Calu3 (cell line): ENCODE measurements around the gene NT5C1A. TPM values are rescaled to one million over a fixed set of nuclear protein-coding genes. Genes with fewer than 3 reads are reported as not detected.
A peak's percentile ranks its signal among the peaks of the same experiment; 100 is the strongest.

Experiments used
- BruUV-seq: library from RNA; stranded (reverse); fragments of 400-500 nt; replicated peaks from 2 replicates; lab custom pipeline; 2021; lab: Mats Ljungman, UMichigan
- CTCF ChIA-PET: fragments of 300-600 bp; sonication (Branson Sonifier 250); formaldehyde crosslinking; loops from one replicate; lab custom pipeline; 2022; ENCODE audit warnings: antibody characterized with exemption; lab: Charles Lee
- DNase-seq: peaks from one replicate; pipeline ENCODE4 v3.0.0; 2022
- H3K27ac Mint-ChIP-seq: one replicate; pipeline ENCODE4 v1.8.0; 2022; ENCODE audit warnings: mixed read lengths; ENCODE audit not compliant: unreplicated experiment
- H3K27me3 Mint-ChIP-seq: one replicate; pipeline ENCODE4 v1.8.0; 2022; ENCODE audit warnings: mixed read lengths; ENCODE audit not compliant: unreplicated experiment
- H3K36me3 Mint-ChIP-seq: one replicate; pipeline ENCODE4 v1.8.0; 2022; ENCODE audit warnings: mild to moderate bottlenecking, moderate library complexity, mixed read lengths; ENCODE audit not compliant: insufficient read depth, unreplicated experiment
- H3K4me1 Mint-ChIP-seq: one replicate; pipeline ENCODE4 v1.8.0; 2022; ENCODE audit warnings: mild to moderate bottlenecking, low read depth, mixed read lengths; ENCODE audit not compliant: unreplicated experiment
- H3K4me3 Mint-ChIP-seq: one replicate; pipeline ENCODE4 v1.8.0; 2022; ENCODE audit warnings: mild to moderate bottlenecking, low read depth, moderate library complexity, mixed read lengths; ENCODE audit not compliant: unreplicated experiment
- H3K9me3 Mint-ChIP-seq: one replicate; pipeline ENCODE4 v1.8.0; 2022; ENCODE audit warnings: low read depth, mixed read lengths; ENCODE audit not compliant: unreplicated experiment
- CTCF ChIP-seq: fragments of 200-600 bp; IDR thresholded peaks from one replicate; pipeline ENCODE4 v1.8.0; 2022; ENCODE audit warnings: antibody characterized with exemption; ENCODE audit not compliant: unreplicated experiment
- intact Hi-C: fragments of 100-400 bp; cut with micrococcal nuclease; formaldehyde crosslinking; loops from one replicate; pipeline ENCODE4 v1.10.0; 2022; ENCODE audit not compliant: unreplicated experiment
- total RNA-seq: library from RNA; stranded (reverse); gene quantifications from 2 replicates; pipeline ENCODE4 v1.2.3, GENCODE V29; 2022

The NT5C1A gene
- total RNA-seq, 1 experiment from 2014 or later: not detected

DNA sequence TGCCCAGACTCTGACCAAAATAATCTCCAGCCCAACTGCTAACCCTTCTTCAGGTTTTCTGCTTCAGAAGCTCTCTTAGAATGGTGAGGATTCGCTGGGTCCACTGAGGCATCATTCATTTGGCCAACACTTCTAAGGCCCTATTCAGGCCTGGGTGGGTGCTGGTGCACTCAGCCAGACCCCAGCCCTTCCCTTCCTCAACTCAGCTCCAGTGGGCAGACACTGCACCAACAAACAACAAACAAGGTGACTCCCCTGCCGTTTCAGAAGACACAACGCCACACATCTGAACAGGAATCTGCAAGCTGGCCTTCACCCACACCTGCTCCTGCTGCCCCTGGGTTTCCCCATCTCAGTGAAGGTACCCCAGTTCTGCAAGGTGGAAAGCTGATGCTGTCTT is 38.5 kb downstream of the NT5C1A start:
- TF ChIP-seq CTCF: no peak
- H3K36me3 Mint-ChIP-seq: no peaks in the 10 kb centered on the region
- DNase-seq: no peak
- H3K4me3 Mint-ChIP-seq: peak overlapping the region; percentile 1
- H3K9me3 Mint-ChIP-seq: no peaks in the 10 kb centered on the region
- H3K27ac Mint-ChIP-seq: no peak overlapping the region
- no TSS peak for BruUV-seq
- intact Hi-C loops: no loop called here
- peaks cover 88% of the 10 kb centered on the region for H3K27me3 Mint-ChIP-seq
- CTCF ChIA-PET: no interaction called here
- peaks cover 7% of the 10 kb centered on the region for H3K4me1 Mint-ChIP-seq

DNA sequence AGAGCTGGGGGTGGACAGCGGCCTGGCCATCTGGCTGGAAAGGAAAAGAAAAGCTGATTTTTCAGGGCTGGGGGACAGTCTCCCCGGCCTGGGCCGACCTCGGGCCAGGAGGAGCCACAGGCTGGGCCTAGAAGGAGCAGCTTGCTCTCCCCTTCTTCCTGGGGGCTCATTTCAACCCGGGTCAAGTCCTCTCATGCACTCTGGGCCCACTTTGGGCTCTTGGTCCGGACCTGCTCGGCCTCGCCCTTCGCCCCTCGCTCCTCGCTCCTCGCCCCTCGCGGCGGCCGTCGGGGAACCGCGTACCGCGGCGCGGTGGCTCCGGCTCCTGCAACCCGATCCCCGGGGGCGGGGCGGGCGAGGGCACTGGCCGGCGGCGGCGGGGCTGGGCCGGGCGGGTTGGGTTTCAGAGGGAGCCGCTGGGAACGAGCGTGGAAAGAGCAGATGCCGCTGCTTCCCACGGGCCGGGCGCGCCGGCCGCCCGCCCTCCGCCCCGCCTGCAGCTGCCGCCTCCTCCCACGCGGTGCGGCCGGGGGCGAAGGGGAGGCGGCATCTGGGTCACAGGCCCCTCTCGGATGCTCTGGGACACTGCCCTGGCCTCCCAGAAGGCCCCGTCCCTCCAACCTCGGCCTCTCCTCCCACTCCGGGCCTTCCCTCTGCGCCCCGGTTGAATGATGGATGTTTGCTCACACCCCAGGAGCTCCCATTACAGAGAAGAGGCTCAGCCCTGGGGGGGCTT is 39.1 kb downstream of the NT5C1A start:
- Mint-ChIP-seq H3K27ac (no peak overlapping the region), H3K36me3 (no peaks in the 10 kb centered on the region), H3K4me1 (peaks cover 7% of the 10 kb centered on the region), H3K9me3 (no peaks in the 10 kb centered on the region), H3K27me3 (peaks cover 88% of the 10 kb centered on the region), H3K4me3 (no peak overlapping the region)
- TF ChIP-seq CTCF: no peak
- CTCF ChIA-PET: interaction anchor here (0.7 kb wide), 1 partner anchor 26 kb away, joined by 3 read pairs; no protein-coding TSS in a partner anchor
- no TSS peak for BruUV-seq
- peak; percentile 49 for DNase-seq
- intact Hi-C loops: no loop called here

GRCh38 chr1:39632323-39632681 is 39.6 kb downstream of the NT5C1A start:
- Mint-ChIP-seq H3K27ac (no peak overlapping the region), H3K4me1 (peaks cover 7% of the 10 kb centered on the region), H3K9me3 (no peaks in the 10 kb centered on the region), H3K27me3 (peaks cover 88% of the 10 kb centered on the region), H3K36me3 (no peaks in the 10 kb centered on the region), H3K4me3 (no peak overlapping the region)
- intact Hi-C loops: no loop called here
- no TSS peak for BruUV-seq
- no peak for DNase-seq
- no peak for TF ChIP-seq CTCF
- CTCF ChIA-PET: interaction anchor here (0.7 kb wide), 1 partner anchor 26 kb away, joined by 3 read pairs; no protein-coding TSS in a partner anchor

GRCh38 chr1:39631361-39632322 is 40.3 kb downstream of the NT5C1A start:
- Mint-ChIP-seq H3K27me3 (peaks cover 88% of the 10 kb centered on the region), H3K4me1 (peaks cover 7% of the 10 kb centered on the region), H3K9me3 (no peaks in the 10 kb centered on the region), H3K27ac (no peak overlapping the region), H3K4me3 (no peak overlapping the region), H3K36me3 (no peaks in the 10 kb centered on the region)
- intact Hi-C loops: no loop called here
- no peak for DNase-seq
- TF ChIP-seq CTCF: no peak
- CTCF ChIA-PET: no interaction called here
- no TSS peak for BruUV-seq
